ENCODE results near the gene VPS51. TPM values are rescaled to one million over a fixed set of nuclear protein-coding genes. Genes with fewer than 3 reads are reported as not detected.

VPS51 gene
- total and polyA plus RNA-seq, 9 of the 15 experiments (the other 6 are each of a cell fraction or from before 2014, with no cell fraction given): 1.8 to 143 (median 46.8) TPM

DNA sequence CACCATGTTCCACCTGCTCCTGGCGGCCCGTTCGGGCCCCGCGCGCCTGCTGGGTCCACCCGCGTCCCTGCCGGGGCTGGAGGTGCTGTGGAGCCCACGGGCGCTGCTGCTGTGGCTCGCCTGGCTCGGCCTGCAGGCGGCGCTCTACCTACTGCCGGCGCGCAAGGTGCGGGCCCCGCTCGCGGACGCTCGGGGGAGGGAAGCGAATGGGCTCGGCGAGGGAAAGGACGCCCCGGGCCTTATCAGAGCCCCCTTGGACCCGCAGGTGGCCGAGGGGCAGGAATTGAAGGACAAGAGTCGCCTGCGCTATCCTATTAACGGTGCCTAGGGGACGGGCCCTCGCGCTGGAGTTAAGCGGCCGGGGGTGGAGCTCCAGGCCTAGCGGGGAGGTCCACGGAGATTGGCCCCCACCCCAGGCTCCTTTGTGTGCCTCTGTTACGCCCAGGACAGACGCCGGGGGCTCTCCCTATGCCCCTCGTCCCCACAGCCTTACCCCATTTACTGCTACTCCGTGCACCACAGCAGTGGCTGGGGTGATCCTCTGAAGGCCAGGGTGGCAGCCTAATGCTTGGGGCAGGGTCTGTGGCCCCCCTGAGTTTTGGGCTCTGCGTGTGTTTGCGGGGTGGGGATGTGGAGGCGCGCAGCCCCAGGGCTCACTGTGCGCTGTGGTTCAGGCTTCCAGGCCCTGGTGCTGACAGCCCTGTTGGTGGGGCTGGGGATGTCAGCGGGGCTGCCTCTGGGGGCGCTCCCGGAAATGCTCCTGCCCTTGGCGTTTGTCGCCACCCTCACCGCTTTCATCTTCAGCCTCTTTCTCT lies 16.7 kb downstream of the VPS51 start (continued):
- TF ChIP-seq, protein P1, sequence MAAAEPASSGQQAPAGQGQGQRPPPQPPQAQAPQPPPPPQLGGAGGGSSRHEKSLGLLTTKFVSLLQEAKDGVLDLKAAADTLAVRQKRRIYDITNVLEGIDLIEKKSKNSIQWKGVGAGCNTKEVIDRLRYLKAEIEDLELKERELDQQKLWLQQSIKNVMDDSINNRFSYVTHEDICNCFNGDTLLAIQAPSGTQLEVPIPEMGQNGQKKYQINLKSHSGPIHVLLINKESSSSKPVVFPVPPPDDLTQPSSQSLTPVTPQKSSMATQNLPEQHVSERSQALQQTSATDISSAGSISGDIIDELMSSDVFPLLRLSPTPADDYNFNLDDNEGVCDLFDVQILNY (CRISPR knock-in tag; IDR thresholded peaks at IDR 0.05): no peak
- TF ChIP-seq, protein P2, sequence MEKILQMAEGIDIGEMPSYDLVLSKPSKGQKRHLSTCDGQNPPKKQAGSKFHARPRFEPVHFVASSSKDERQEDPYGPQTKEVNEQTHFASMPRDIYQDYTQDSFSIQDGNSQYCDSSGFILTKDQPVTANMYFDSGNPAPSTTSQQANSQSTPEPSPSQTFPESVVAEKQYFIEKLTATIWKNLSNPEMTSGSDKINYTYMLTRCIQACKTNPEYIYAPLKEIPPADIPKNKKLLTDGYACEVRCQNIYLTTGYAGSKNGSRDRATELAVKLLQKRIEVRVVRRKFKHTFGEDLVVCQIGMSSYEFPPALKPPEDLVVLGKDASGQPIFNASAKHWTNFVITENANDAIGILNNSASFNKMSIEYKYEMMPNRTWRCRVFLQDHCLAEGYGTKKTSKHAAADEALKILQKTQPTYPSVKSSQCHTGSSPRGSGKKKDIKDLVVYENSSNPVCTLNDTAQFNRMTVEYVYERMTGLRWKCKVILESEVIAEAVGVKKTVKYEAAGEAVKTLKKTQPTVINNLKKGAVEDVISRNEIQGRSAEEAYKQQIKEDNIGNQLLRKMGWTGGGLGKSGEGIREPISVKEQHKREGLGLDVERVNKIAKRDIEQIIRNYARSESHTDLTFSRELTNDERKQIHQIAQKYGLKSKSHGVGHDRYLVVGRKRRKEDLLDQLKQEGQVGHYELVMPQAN (IDR thresholded peaks at IDR 0.05; ENCODE audit: borderline replicate concordance): peak; percentile 17; the same call in 1 of the 2 replicates
- TF ChIP-seq EP400 (IDR thresholded peaks at IDR 0.05): peak; percentile 46; the same call in 1 of the 2 replicates
- TF ChIP-seq, protein P3, sequence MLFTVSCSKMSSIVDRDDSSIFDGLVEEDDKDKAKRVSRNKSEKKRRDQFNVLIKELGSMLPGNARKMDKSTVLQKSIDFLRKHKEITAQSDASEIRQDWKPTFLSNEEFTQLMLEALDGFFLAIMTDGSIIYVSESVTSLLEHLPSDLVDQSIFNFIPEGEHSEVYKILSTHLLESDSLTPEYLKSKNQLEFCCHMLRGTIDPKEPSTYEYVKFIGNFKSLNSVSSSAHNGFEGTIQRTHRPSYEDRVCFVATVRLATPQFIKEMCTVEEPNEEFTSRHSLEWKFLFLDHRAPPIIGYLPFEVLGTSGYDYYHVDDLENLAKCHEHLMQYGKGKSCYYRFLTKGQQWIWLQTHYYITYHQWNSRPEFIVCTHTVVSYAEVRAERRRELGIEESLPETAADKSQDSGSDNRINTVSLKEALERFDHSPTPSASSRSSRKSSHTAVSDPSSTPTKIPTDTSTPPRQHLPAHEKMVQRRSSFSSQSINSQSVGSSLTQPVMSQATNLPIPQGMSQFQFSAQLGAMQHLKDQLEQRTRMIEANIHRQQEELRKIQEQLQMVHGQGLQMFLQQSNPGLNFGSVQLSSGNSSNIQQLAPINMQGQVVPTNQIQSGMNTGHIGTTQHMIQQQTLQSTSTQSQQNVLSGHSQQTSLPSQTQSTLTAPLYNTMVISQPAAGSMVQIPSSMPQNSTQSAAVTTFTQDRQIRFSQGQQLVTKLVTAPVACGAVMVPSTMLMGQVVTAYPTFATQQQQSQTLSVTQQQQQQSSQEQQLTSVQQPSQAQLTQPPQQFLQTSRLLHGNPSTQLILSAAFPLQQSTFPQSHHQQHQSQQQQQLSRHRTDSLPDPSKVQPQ (CRISPR knock-in tag; IDR thresholded peaks at IDR 0.05; ENCODE audit: borderline replicate concordance): no peak
- no peak for TF ChIP-seq ZNF212 (CRISPR knock-in tag; IDR thresholded peaks at IDR 0.05)
- TF ChIP-seq, protein P4, sequence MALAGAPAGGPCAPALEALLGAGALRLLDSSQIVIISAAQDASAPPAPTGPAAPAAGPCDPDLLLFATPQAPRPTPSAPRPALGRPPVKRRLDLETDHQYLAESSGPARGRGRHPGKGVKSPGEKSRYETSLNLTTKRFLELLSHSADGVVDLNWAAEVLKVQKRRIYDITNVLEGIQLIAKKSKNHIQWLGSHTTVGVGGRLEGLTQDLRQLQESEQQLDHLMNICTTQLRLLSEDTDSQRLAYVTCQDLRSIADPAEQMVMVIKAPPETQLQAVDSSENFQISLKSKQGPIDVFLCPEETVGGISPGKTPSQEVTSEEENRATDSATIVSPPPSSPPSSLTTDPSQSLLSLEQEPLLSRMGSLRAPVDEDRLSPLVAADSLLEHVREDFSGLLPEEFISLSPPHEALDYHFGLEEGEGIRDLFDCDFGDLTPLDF (CRISPR knock-in tag; IDR thresholded peaks at IDR 0.05): peak; percentile 67
- TF ChIP-seq TRIM24 (IDR thresholded peaks at IDR 0.05): no peak
- TF ChIP-seq, protein P5, sequence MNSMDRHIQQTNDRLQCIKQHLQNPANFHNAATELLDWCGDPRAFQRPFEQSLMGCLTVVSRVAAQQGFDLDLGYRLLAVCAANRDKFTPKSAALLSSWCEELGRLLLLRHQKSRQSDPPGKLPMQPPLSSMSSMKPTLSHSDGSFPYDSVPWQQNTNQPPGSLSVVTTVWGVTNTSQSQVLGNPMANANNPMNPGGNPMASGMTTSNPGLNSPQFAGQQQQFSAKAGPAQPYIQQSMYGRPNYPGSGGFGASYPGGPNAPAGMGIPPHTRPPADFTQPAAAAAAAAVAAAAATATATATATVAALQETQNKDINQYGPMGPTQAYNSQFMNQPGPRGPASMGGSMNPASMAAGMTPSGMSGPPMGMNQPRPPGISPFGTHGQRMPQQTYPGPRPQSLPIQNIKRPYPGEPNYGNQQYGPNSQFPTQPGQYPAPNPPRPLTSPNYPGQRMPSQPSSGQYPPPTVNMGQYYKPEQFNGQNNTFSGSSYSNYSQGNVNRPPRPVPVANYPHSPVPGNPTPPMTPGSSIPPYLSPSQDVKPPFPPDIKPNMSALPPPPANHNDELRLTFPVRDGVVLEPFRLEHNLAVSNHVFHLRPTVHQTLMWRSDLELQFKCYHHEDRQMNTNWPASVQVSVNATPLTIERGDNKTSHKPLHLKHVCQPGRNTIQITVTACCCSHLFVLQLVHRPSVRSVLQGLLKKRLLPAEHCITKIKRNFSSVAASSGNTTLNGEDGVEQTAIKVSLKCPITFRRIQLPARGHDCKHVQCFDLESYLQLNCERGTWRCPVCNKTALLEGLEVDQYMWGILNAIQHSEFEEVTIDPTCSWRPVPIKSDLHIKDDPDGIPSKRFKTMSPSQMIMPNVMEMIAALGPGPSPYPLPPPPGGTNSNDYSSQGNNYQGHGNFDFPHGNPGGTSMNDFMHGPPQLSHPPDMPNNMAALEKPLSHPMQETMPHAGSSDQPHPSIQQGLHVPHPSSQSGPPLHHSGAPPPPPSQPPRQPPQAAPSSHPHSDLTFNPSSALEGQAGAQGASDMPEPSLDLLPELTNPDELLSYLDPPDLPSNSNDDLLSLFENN (IDR thresholded peaks at IDR 0.05; ENCODE audit: low read depth in 2 of 2, low read length in 2 of 2): no peak

Measured in K562 (cell line).